NCI-H187 treated with DMSO at 0.1 percent for 48 hours (cell line): ENCODE measurements around the gene NPVF.

Experiments used
- DNase-seq: peaks from one replicate; lab custom pipeline; 2025; lab: John Stamatoyannopoulos, UW

NPVF gene, protein sequence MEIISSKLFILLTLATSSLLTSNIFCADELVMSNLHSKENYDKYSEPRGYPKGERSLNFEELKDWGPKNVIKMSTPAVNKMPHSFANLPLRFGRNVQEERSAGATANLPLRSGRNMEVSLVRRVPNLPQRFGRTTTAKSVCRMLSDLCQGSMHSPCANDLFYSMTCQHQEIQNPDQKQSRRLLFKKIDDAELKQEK

DNA sequence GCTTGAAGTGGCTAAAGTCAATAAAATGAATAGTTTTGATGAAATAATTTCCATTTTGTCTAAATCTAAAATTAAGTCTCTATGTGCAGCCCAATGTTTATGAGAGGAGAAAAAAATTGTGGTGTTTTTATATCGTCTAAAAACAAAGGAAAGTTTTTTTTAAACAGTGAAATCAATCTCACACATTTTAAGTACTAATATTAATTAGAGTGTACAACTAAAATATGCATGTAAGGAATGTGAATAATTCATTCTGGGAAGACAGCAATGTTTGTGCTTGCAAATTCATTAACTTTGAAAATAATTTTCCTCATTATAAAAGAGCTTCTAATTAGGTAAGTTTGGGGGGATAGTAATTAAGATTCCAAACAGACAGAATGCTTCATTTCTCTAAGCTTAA, at the start of gene NPVF:
TSS of gene NPVF (minus strand) at position 101 of the 400 bp plus-strand sequence. CDS start at position 54, 47 bp downstream.
- DNase-seq: no peak

DNA sequence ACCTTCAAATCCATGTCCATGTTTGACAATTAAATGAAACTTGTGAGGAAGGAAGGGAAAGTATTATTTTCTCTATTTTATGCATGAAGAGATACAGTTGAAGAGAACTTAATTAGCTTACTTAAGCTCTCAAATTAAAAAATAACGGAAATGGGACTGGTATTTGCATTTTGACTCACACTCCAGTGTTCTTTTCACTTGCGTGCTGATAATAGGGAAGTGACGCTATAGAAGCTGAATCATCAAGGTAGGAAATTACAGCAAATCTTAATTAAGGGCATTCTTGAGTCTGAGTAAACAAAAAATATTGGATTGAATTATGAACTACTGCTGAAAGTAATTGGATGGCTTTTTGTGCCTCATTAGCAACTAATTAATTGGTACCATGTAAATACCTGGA, 44.0 kb upstream of the NPVF start:
- no peak for DNase-seq

DNA sequence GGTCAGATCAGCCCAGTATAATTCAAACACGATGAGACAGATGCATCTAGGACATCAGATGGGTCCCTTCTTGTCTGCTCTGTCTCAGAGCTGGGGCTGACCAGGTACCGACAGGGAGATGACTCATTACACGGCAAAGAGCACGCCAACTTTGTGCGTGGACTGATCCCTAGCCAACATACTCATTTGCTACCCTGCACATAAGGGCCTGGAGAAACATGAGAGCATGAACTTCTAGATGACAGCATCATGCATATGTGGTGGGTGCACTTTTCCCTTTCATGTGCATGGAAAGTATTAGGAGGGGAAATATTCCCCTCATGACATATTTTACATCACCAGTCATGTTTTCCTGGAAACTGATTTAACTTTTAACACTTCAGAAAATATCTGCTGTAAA, 35.1 kb upstream of the NPVF start:
- DNase-seq: no peak

DNA sequence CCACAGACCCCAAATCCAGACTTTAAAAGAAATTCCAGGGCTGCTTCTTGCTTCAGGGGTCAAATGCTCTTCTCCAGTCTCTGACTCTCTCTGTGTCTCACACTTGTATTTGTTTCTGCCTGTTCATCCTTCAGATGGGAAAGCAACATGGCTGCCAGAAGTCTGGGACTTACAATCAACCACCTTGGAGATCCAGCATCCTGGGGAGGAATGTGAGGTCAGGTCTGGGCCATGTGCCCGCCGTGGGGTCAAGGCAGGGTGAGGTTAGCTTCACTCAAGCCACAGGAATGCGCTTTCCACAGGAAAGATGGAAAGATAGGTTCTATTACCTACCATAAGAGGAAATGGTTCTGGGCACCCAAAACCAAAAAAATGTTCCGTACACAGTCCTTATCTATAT, 34.3 kb upstream of the NPVF start:
- no peak for DNase-seq

DNA sequence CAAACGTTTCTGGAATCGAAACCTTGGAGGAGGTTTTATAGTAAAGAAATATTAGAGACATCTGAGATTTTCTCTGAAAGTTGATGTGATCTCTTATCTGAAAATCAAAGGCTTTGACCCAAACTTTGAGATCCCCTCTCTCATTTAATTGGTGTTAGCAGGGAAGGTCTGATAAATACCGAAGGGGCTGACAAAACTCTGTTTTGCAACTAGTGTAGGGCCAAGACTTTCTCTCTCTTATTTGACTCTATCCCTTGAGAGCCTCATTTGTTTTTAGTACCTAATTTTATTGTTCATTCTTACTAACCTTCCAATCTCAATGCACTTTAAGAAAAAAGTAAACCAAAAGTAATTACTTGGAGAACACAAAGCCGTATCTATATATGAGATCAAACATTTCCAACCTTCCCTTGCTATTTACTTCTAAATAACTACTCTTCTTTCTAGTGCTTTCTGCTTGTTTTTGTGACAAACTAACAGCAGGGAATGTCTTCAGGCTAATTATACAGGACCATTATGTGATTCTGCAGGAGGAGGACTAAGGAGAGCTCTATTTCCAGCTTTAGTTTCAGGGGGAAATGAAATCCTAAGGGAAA, 33.4 kb upstream of the NPVF start:
- DNase-seq: no peak

DNA sequence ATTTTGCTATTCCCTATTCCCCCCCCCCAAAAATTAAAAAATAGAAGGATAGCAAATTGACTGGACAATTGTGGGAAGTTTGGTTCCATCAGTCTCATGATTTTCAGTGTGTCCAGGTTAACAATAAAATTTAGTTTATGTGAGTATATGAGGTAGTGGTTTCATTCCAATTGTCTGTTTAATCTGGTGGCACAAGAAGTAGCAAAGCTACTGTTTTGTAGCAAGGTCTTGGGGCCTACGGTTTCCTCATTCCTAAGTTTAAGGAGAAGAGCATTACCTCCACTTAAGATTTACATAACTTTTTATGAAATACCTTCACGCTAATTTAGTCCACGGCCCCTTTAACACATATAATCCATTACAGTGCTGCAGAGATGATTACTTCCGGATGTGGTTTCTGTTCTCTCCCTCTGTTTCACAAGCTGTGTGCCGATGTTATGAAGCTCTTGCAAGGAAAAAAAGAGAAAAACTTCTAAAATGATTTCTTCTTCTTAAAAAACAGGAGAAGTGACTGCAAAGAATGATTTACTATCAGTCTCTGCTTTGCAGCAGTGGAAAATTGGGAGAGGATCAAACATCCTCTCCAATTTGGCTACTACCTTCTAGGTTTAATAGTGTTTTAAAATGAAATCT, 32.7 kb upstream of the NPVF start:
- DNase-seq: no peak

DNA sequence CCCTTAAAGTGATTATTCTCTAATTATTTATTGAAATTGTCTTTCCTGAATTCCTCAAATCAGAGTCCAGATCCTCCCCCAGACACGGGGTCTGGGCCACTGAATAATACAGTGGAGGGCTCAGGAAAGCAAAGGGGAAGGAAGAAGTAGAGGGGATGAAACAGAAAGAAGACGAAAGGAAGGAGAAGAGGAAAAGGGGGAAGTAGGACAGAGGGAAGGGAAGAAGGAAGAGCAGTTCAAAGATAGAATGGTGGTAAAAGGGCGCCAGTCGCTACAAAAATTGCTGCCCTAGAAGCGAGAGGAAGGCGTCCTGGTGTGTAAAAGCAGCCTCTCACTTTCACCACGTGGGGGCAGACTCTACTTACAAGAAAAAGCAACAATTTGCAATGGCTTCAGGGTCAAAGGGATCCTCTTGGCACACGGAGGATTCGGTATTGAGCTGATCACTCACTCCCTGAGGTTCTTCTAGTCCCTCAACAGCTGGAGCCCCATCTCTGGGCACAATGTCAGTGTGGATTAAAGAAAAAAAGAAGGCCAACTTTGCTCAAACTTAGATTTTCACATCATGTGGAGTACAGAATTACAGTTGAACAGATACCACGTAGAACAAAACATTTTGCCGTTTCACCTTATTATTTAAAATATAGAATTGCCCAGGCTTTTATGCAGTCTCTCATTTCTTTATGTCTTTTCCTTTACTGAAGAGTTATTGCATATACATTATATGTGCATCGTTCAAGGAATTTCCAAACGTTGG, 31.4 kb upstream of the NPVF start:
- peak; percentile 6 for DNase-seq

DNA sequence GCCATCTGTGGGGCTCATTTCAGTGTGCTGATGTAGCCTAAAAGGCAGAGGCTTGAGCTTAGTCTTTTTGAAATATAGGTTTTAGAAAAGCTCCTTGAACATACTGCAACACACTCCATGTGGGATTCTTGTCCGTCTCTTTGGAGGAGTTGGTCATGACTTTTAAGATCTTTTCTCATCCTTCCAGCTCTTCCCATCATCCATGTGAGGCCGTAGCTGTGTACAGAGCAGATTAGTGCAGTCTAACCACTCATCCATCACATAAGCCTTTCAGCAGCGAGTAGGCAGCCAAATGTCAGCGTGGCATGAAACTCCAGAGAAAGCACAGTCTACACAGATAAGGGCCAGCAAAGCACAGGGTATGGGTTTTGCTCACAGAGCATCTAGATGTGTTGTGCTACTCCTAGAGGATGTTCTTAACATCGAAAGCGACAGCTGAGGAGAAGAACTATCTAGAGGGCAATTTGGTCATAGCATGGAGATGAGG, 28.1 kb upstream of the NPVF start:
- DNase-seq: no peak

DNA sequence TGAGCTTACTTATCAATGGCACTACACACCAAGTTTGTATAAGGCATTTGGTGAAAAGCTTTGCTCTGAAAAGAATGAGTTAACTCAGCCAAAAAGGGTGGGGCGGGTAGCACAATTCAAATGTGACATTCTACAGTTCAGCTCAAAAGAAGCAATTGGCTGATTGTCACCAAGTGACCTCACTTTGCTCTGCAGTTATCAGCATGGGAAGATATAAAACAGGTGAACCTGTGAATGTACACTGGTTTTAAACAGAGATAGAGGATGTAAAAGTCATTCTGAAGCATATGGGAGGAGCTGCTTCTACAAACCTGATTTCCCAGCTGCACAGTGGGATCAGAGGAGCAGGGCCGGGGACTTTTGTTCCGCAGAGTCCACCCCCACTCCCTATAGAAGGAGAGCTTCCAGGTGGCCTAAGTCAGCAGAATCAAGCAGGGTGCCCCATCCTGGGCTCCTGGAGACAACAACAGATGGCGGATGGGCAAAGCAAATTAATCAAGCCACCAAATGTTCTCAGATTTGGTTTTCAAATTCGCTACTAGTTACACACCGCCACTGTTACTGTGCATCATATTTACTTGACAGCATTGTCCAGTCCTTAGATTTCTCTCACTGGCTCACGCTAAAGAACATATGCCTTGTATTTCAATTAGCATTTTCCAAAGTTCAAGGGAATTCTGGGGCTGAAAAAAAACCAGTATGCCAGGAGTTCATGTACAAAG, 27.5 kb upstream of the NPVF start:
- no peak for DNase-seq

DNA sequence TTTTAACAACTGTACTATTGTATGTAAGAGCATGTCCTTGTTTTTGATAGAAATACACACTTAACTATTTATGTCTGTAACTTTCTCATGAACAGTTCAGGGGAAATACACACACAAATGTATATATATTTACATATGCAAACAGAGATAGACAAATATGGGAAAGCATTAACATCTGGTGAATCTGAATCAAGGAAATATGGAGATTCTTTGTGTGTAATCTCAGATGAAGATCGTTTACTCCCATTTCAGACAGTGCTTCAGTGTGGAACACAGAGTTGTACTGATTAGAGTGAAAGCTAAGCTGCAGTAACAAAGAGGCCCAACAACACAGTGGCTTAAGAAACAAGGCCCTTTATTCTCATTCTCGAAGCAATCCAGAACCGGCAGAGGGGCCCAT, 26.3 kb upstream of the NPVF start:
- DNase-seq: no peak

DNA sequence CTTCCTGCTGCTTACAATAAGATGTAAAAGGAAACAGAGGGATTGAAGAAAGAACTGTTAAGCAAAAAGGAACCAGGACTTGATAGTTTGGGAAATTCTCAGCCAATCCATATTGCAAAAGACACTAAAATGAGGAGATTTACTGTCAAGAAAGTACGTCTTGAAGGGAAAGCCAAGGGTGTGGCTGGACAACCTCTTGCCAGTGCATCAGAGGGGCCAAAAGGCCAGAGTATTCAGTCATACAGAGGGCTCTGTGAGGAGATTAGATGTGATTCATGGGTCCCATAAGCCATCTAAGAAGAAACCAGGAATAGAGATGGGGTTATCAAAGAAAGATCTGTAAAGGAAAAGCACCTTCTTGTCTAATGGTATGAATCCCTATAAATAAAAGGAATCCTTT, 25.4 kb upstream of the NPVF start:
- DNase-seq: no peak

DNA sequence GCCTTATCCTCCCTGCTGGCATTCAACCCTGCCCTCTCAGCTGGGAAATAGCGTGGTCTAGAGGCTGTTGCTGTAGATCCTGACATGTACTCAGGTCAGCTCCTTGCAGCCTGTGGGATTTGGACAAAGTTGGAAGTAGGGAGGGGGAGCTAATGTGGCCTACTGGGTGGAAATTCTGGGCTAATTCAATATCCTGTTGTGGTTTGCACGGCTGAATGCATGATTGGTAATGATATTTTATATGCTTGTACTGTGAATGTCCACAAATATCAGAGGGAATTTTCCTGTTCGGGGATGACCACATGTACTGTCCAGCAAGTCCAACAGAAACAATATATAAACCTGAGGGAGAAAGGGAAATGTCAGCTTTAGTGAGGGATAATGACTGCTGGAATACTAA, 22.1 kb upstream of the NPVF start:
- DNase-seq: no peak

DNA sequence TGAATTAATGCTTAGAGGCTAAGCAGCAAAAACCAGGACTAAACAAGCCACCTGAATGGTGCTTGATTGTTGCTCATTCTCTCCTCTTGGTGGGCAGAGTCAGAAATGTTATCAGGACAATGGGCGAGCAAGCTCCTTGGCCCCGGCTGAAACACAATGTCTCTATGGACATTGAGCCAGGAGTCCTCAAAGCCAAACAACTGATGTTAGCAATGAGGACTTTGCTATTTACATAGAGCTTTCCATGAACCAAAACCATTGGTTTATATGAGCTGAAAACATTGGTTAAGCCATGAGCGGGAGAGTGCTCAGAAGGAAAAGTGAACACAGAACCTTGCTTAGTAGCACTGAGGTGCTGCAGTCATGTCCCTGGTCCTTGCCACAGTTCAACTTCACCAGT, 21.5 kb upstream of the NPVF start:
- no peak for DNase-seq

DNA sequence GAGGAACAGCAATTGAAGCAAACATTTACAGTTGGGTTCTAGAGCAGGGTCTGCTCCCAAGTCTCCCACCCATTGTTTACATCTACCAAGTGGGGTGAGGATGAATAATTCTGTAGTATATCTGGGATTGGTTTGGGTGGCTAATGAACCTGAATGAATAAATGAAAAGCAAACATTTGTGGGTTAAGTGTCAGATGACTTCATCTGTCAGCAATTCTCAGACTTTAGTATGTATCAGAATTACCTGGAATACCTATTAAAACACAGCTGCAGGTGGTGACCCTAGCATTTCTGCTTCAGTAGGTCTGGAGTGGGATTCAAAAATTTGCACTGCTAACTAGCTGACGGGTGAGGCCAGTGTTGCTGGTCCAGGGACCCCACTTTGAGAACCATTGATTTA, 18.0 kb upstream of the NPVF start:
- DNase-seq: no peak

DNA sequence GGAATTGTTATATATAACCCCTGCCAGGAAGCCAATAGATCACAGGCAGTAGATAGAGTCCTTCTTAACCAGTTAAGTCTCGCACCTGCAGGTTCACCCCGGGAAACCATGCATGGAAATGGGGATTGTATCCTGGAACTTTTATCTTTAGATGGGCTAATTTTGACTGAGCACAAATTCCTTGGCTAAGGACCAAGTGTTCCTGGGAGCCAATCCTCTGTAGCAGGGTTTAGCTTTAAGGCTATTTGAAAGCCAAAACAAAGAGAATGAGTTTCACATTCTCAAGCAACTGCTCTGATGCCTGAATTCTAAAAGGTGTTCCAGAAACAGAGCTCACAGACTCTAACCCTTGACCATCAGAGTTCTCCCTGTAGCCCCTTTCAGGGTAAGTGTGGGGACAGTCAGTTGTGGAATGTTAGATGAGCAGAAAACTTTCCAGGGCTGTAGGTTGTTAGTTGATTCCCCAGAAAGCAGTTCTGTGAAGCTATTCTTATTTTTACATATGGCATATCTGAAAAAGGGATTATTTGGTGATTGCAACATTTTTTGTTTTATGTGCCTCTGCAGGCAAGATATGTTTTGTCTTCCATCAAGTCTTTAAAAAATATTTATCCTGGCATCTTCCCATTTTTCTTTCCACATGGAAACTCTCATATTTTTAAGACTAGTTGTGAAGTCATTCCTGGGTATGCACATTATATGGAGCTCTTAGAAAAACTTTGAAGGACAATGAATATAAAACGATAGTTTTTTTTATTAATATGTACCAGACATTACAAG, 16.2 kb upstream of the NPVF start:
- DNase-seq: no peak

DNA sequence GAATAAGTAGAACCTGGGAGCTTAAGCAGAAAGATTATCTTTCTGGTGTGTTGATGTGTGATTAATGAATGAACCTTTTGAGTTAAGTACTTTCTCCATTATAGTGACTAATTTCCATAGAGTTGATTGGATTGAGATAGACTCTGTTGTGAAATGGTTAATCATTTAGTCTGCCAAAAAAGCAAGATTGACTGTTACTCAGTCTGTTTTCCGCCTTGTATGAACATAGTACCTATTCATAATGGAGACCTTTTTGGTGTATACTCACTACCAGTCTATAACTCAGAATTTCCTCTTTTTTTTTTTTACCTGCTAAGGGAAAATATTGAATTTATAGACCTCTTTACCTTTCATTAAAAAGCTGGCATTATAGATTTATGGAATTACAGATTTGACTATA, 14.4 kb upstream of the NPVF start:
- DNase-seq: no peak

DNA sequence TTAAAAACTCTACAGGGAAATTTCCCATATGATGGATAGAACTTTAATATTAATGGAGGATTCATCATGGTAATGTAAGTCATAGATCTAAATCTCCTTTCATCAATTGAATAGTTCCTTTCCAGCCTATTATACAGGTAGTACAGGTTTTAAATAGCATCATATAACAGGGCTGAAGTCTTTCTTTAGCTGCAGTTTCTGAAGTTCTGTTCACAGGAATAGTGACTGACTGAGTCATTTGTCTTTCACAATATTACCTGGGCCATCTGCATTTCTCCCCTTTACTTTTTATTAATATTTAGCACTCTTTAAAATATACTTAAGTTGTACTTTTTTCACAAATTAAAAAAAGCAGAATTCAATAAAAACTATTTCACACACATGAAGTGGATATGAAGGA, 12.6 kb upstream of the NPVF start:
- DNase-seq: no peak

DNA sequence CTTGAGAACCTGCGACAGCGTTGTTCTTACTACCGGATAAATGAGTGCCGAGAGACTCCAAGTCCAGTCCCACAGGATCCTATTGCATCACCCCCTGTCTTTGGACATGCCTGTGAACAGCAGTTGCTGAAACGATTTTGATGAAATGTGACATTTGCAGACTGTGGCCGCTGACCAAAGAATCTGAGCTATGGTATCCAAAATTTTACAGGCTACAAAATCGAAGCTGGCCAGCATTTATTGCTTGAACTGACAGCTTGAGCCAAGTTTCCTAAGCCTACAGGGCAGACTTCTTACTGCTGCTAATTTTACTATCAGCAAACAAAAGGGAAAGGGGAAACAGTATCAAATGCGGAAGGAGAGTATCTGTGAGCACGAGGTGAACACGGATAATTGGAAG, 12.1 kb upstream of the NPVF start:
- no peak for DNase-seq

DNA sequence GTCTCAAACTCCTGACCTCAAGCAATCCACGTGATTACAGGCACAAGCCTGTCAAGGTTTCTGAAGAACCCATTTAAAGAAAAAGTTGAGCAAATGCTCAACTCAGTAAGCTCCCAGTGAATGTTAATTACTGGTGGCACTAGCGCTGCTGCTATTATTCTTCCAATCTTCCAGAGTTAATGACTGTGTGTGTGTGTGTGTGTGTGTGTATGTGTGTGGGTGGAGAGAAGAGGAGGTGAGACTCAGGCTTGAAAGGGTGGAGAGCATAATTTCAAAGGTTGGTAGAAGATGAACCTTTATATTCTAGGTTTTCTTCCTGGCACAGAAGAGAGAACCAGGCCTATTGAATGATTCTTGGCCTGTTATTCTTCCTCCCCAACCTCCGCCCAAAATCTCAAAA, 11.6 kb upstream of the NPVF start:
- DNase-seq: no peak

DNA sequence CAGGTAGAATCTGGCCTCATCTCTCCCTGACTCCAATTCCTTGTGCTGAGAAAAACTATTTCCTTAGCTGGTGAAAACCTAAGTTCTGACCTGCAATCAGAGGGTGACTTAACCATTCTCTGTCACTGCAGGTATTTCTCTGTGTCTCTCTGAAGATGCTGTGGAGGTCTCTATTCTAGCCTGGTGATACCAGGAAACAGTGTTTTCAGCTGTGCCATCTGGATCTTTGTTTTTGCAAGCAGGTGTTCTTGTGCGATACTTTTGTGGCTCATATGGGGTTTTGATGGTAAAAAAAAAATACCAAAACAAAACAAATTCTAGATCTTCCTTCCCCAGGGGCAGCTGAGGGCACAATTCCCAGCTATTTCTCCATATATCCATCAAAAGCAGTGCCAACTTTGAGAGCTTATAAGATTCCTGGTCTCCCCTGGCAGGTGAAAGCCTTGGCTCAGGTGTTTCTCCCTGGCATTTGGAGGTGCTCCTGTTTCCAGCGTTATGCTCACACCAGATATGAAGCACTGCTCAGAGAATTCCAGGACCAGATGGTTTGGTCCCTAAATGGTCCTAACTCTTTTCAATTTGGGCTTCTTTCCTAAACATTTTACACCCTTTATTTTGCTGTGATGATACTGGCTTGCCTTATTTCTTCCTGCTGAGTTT, 9.9 kb upstream of the NPVF start:
- no peak for DNase-seq

DNA sequence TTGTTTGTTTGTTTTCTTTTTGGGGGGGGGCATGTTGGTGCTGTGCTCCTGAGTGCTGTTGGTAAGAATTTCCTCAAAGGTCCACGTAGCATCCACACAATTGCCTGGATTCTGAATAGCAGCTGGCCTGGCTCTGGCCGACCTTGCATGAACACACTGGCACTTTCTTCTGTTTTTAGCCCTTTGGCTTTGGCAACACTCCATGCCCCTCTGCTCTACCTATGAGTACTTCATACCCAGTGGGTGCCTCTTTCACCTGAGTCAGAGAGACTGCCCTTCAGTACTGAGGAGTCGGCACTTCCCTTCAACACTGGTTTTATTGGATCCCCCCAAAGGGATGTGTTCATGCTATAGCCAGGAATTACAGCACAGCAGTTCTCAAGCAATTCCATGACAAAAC, 7.2 kb upstream of the NPVF start:
- DNase-seq: no peak
